ENCODE results near the gene CFTR.

DNA sequence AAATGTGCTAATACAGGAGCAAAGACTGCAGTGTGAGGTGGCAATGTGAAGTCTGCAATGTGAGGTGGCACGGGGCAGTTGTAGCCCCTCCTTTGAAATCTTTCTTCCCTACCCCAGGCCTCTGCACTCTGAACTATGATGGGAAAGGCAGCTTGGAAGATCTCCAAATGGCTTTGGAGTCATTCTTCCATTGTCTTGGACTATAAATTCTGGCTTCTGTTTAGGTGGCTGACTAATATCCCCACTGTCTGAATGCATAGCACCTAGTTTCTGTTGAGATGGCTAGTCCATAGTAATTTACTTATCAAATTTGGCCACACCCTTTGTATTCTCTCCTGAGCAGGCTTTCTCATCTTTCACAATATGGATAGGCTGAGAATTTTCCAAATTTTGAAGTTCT, 175.0 kb downstream of the CFTR start:
- TF ChIP-seq CTCF (IDR thresholded peaks at IDR 0.05), result no peak
- no peak for TF ChIP-seq CHD2 (IDR thresholded peaks at IDR 0.05; ENCODE audit: low read length, partially characterized antibody)
- TF ChIP-seq JUN (IDR thresholded peaks at IDR 0.05), result no peak
- TF ChIP-seq, protein P1, sequence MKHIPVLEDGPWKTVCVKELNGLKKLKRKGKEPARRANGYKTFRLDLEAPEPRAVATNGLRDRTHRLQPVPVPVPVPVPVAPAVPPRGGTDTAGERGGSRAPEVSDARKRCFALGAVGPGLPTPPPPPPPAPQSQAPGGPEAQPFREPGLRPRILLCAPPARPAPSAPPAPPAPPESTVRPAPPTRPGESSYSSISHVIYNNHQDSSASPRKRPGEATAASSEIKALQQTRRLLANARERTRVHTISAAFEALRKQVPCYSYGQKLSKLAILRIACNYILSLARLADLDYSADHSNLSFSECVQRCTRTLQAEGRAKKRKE (CRISPR knock-in tag; IDR thresholded peaks at IDR 0.05; ENCODE audit: low read depth), result no peak
